Astrocyte (in vitro differentiated cells and primary cell): ENCODE data around the gene STRAP. TPM values are rescaled to one million over a fixed set of nuclear protein-coding genes. Genes with fewer than 3 reads are reported as not detected.

Experiments used
- DNase-seq: peaks from one replicate; pipeline ENCODE4 v3.0.0-alpha.2; 2010; ENCODE audit warnings: low read depth
- FAIRE-seq: peaks from 2 replicates; lab custom pipeline; 2011; peaks lifted over from hg19 to GRCh38; lab: Jason Lieb, UNC
- H2AFZ ChIP-seq: 2 replicates; pipeline ENCODE4 v1.6.0; 2012; ENCODE audit warnings: low read depth, low read length, inconsistent platforms
- H3K27ac ChIP-seq: 2 replicates; pipeline ENCODE4 v1.5.1; 2011; ENCODE audit warnings: low read depth, low read length, inconsistent platforms
- H3K27me3 ChIP-seq: 2 replicates; pipeline ENCODE4 v1.6.0; 2011; ENCODE audit warnings: low read length, inconsistent platforms; ENCODE audit not compliant: insufficient read depth
- H3K36me3 ChIP-seq: 2 replicates; pipeline ENCODE4 v1.5.1; 2011; ENCODE audit warnings: low read length, inconsistent platforms; ENCODE audit not compliant: insufficient read depth
- H3K4me1 ChIP-seq: 2 replicates; pipeline ENCODE4 v1.5.1; 2011; ENCODE audit warnings: low read length, inconsistent platforms; ENCODE audit not compliant: insufficient read depth
- H3K4me2 ChIP-seq: 2 replicates; pipeline ENCODE4 v1.6.0; 2012; ENCODE audit warnings: low read length, inconsistent platforms
- H3K4me3 ChIP-seq: 2 replicates; pipeline ENCODE4 v1.5.1; 2011; ENCODE audit warnings: low read depth, mild to moderate bottlenecking, low read length, inconsistent platforms; ENCODE audit not compliant: insufficient read depth
- H3K79me2 ChIP-seq: 2 replicates; pipeline ENCODE4 v1.6.0; 2012; ENCODE audit warnings: mild to moderate bottlenecking, low read length, inconsistent platforms; ENCODE audit not compliant: insufficient read depth
- H3K9ac ChIP-seq: 2 replicates; pipeline ENCODE4 v1.6.0; 2012; ENCODE audit warnings: mild to moderate bottlenecking, low read length, inconsistent platforms
- H3K9me3 ChIP-seq: 2 replicates; pipeline ENCODE4 v1.5.1; 2012; ENCODE audit warnings: low read depth, mild to moderate bottlenecking, low read length, inconsistent platforms; ENCODE audit not compliant: insufficient read depth
- H4K20me1 ChIP-seq: 2 replicates; pipeline ENCODE4 v1.6.0; 2012; ENCODE audit warnings: low read length, inconsistent platforms; ENCODE audit not compliant: insufficient read depth
- H3K27ac Mint-ChIP-seq: one replicate; pipeline ENCODE4 v1.8.0; 2021; ENCODE audit warnings: mild to moderate bottlenecking, mixed read lengths; ENCODE audit not compliant: unreplicated experiment
- H3K27me3 Mint-ChIP-seq: one replicate; pipeline ENCODE4 v1.8.0; 2021; ENCODE audit warnings: low read depth, mixed read lengths; ENCODE audit not compliant: unreplicated experiment
- H3K36me3 Mint-ChIP-seq: one replicate; pipeline ENCODE4 v1.8.0; 2021; ENCODE audit warnings: low read depth, mixed read lengths; ENCODE audit not compliant: unreplicated experiment
- H3K4me1 Mint-ChIP-seq: one replicate; pipeline ENCODE4 v1.8.0; 2021; ENCODE audit warnings: low read depth, mixed read lengths; ENCODE audit not compliant: unreplicated experiment
- H3K4me3 Mint-ChIP-seq: one replicate; pipeline ENCODE4 v1.8.0; 2021; ENCODE audit warnings: mild to moderate bottlenecking, moderate library complexity, mixed read lengths; ENCODE audit not compliant: unreplicated experiment
- H3K9me3 Mint-ChIP-seq: one replicate; pipeline ENCODE4 v1.8.0; 2021; ENCODE audit warnings: mild to moderate bottlenecking, mixed read lengths; ENCODE audit not compliant: unreplicated experiment
- EZH2 ChIP-seq: IDR thresholded peaks from 2 replicates; pipeline ENCODE4 v1.6.1; 2012; ENCODE audit warnings: mild to moderate bottlenecking, low read length, inconsistent platforms; ENCODE audit not compliant: insufficient read depth
- total RNA-seq: library from RNA; stranded (reverse); gene quantifications from 2 replicates; pipeline ENCODE4 v1.2.1, GENCODE V29; 2021
- TF ChIP-seq, protein P1 (sequence below): IDR thresholded peaks from 2 replicates; pipeline ENCODE4 v1.5.1; 2011; ENCODE audit warnings: low read depth, mild to moderate bottlenecking, inconsistent platforms, low read length, moderate library complexity; ENCODE audit not compliant: insufficient read depth

The STRAP gene
- total RNA-seq, 1 donor from 2014 or later: 241 TPM

DNA sequence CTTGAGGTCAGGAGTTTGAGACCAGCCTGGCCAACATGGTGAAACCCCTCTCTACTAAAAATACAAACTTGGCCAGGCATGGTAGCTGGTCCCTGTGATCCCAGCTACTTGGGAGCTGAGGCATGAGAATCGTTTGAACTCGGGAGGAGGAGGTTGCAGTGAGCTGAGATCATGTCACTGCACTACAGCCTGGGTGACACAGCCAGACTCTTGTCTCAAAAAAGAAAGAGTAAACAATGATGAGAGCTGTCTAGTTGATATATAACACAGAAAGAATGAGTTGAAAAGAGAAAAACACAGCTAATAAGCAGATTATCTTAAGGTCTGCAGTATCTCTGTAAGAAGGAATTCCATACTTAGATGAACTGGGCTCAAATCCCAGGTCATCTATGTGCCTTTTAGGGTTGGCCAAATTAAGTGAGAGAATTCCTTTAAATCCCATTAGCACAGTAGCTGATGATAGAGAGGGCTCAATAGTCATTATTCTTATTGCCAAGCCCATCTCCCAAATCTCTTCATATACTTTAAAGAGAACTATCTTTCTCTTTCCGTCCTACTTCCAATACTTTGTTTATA is 31.1 kb upstream of the STRAP start:
- H3K9me3 ChIP-seq: no peaks in the 10 kb centered on the region
- TF ChIP-seq, protein P1, sequence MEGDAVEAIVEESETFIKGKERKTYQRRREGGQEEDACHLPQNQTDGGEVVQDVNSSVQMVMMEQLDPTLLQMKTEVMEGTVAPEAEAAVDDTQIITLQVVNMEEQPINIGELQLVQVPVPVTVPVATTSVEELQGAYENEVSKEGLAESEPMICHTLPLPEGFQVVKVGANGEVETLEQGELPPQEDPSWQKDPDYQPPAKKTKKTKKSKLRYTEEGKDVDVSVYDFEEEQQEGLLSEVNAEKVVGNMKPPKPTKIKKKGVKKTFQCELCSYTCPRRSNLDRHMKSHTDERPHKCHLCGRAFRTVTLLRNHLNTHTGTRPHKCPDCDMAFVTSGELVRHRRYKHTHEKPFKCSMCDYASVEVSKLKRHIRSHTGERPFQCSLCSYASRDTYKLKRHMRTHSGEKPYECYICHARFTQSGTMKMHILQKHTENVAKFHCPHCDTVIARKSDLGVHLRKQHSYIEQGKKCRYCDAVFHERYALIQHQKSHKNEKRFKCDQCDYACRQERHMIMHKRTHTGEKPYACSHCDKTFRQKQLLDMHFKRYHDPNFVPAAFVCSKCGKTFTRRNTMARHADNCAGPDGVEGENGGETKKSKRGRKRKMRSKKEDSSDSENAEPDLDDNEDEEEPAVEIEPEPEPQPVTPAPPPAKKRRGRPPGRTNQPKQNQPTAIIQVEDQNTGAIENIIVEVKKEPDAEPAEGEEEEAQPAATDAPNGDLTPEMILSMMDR: no peak
- no peak for TF ChIP-seq EZH2
- no peak overlapping the region for H3K27ac ChIP-seq
- peaks cover 4% of the 10 kb centered on the region for H3K4me1 ChIP-seq
- FAIRE-seq (peak; percentile 29), DNase-seq (no peak)
- Mint-ChIP-seq H3K9me3 (peaks cover 2% of the 10 kb centered on the region), H3K27me3 (no peaks in the 10 kb centered on the region), H3K36me3 (no peaks in the 10 kb centered on the region), H3K27ac (no peak overlapping the region), H3K4me1 (peaks cover 25% of the 10 kb centered on the region), H3K4me3 (no peak overlapping the region)
- H3K79me2 ChIP-seq: no peaks in the 10 kb centered on the region
- H2AFZ ChIP-seq: no peak overlapping the region
- H4K20me1 ChIP-seq: no peaks in the 10 kb centered on the region
- no peak overlapping the region for H3K4me3 ChIP-seq
- no peaks in the 10 kb centered on the region for H3K27me3 ChIP-seq
- H3K4me2 ChIP-seq: no peak overlapping the region
- H3K9ac ChIP-seq: no peak overlapping the region
- no peaks in the 10 kb centered on the region for H3K36me3 ChIP-seq

DNA sequence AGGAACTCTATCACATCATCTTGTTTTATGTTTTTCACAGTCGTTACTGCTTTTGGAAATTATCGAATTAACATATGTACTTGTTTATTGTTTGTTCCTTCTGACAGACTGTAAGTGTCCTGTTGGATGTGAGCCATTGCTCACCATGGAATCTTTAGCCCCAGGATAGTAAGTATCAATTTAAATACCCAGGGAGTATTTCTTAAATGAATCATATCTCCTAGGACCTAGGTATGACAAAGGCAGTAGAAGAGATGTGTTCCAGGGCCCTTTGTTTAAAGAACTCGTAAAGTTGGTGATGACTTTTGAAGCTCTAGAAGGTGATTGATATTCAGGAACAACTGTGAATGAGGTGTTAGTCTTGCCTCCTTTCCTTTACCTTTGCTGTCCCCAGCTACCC is 30.3 kb upstream of the STRAP start:
- Histone ChIP-seq H3K9me3 (no peaks in the 10 kb centered on the region), H2AFZ (no peak overlapping the region), H3K27me3 (no peaks in the 10 kb centered on the region), H3K4me2 (no peak overlapping the region), H3K27ac (no peak overlapping the region), H3K4me3 (no peak overlapping the region), H4K20me1 (no peaks in the 10 kb centered on the region), H3K79me2 (no peaks in the 10 kb centered on the region), H3K9ac (no peak overlapping the region), H3K4me1 (peaks cover 4% of the 10 kb centered on the region), H3K36me3 (no peaks in the 10 kb centered on the region)
- Mint-ChIP-seq H3K36me3 (no peaks in the 10 kb centered on the region), H3K4me1 (peaks cover 26% of the 10 kb centered on the region), H3K9me3 (peaks cover 2% of the 10 kb centered on the region), H3K4me3 (no peak overlapping the region), H3K27me3 (no peaks in the 10 kb centered on the region), H3K27ac (peak overlapping the region; percentile 0)
- DNase-seq: no peak
- TF ChIP-seq, protein P1: no peak
- TF ChIP-seq EZH2: no peak
- FAIRE-seq: no peak

DNA sequence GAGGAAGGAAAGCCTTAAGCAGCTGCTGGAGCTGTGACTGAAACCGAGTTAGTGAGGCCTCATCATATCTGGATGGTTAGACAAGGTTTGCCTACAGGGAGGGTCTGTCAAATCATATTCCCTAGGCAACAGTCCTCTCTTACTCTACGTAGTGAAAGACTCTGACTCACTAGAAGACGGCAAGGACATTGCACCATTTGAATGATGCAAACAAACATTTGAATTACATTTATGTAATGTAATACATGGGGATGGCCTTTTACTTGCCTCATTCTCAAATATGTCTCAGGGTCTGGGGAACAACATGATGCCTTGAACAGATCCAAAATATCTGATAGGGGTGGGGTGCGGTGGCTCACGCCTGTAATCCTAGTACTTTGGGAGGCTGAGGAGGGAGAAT is 29.8 kb upstream of the STRAP start:
- no peak overlapping the region for H3K4me3 ChIP-seq
- DNase-seq (no peak), FAIRE-seq (no peak)
- no peak overlapping the region for H2AFZ ChIP-seq
- no peaks in the 10 kb centered on the region for H3K79me2 ChIP-seq
- no peak overlapping the region for H3K27ac ChIP-seq
- no peaks in the 10 kb centered on the region for H3K36me3 ChIP-seq
- no peaks in the 10 kb centered on the region for H3K9me3 ChIP-seq
- Mint-ChIP-seq H3K4me1 (peaks cover 26% of the 10 kb centered on the region), H3K36me3 (no peaks in the 10 kb centered on the region), H3K27ac (peak overlapping the region; percentile 64), H3K27me3 (no peaks in the 10 kb centered on the region), H3K9me3 (peaks cover 2% of the 10 kb centered on the region), H3K4me3 (no peak overlapping the region)
- peaks cover 4% of the 10 kb centered on the region for H3K4me1 ChIP-seq
- TF ChIP-seq EZH2: no peak
- TF ChIP-seq, protein P1: no peak
- H3K4me2 ChIP-seq: no peak overlapping the region
- H4K20me1 ChIP-seq: no peaks in the 10 kb centered on the region
- H3K27me3 ChIP-seq: no peaks in the 10 kb centered on the region
- H3K9ac ChIP-seq: no peak overlapping the region
